ENCODE measurements around the gene ST7.

DNA sequence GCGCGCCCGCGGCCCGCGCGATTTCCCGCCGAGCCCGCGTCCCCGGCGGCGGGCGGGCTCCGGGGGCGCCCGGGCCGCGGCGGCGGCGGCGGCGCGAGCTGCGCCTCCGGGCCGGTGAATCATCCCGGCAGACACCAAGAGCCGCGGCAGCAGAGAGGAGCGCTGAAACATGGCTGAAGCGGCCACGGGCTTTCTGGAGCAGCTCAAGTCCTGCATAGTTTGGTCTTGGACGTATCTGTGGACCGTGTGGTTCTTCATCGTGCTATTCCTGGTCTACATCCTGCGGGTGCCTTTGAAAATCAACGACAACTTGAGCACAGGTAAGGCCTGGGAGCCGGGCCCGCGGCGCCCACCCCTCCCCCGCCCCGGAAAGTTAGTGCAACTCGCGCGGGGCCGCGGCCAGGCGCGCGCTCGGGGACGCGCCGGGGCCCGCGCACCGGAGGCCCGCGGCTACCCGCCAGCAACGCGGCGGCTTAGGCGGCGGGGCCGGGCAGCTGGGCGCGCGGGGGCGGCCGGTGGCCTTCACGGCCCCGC is at the start of gene ST7:
- TF ChIP-seq GLIS3 (CRISPR knock-in tag; IDR thresholded peaks at IDR 0.05) (no peak), PPARA (CRISPR knock-in tag; IDR thresholded peaks at IDR 0.05; ENCODE audit: borderline replicate concordance) (peak; percentile 60; the same call in 1 of the 2 replicates), TCF4 (CRISPR knock-in tag; IDR thresholded peaks at IDR 0.05; ENCODE audit: borderline replicate concordance) (no peak), RARB (CRISPR knock-in tag; IDR thresholded peaks at IDR 0.05) (no peak), OSR1 (CRISPR knock-in tag; IDR thresholded peaks at IDR 0.05) (0 out of 2 replicates have a peak, but pooled peaks have one; percentile 74), ZFP30 (CRISPR knock-in tag; IDR thresholded peaks at IDR 0.05) (no peak)

Measured in SK-N-SH treated with all-trans-retinoic acid at 6 μM for 48 hours (cell line).